Heart left ventricle (tissue), 13 donors: ENCODE results near the gene ATP5MC2.

Experiments used
- CTCF ChIP-seq, 12 donors: fragments of 200-600 bp; sonication (generic) in 4 of 12; IDR thresholded peaks; one replicate each; pipeline versions ENCODE4 v1.5.0 to v1.8.0; 2018 to 2022; ENCODE audit warnings: antibody characterized with exemption in 12 of 12, mild to moderate bottlenecking in 5 of 12
- POLR2A ChIP-seq, 2 donors: fragments of 450-650 bp; IDR thresholded peaks; one replicate each; pipeline ENCODE4 v1.6.1; 2017; ENCODE audit warnings: antibody characterized with exemption in 2 of 2, mild to moderate bottlenecking in 2 of 2, moderate library complexity in 2 of 2
- donor health status: ischemic (EF 13 %, LVEDD 7.1; RV severe dilation, severe dysfunction).
- donor health status: DM: no; HTN: yes; CAD: no.
- donor health status: DM: no; HTN: no; CAD: no.
- donor health status: ischemic (EF 25% LVEDD 6.9; RV normal size, moderate dysfunction).
- donor health status: ischemic (EF 25% LVEDD 5.7; RV mildly dilated, moderate dysfunction).
- donor health status: ischemic (EF 35%, LVEDD 5.7; RV mildly dilated, moderate dysfunction).
- donor health status: nonischemic (EF 11% LVEDD 7.7; RV severe dilation, severe dysfunction).
- donor health status: DM: yes; HTN: yes; CAD: no.
- donor health status: PGD.
- donor health status: ischemic (EF 29% LVEDD 5.4; RV normal size, mild dysfunction).
- donor health status: nonischemic (EF 23%, LVEDD 6.1; RV moderate dilation, normal function).

- TF ChIP-seq CTCF (IDR thresholded peaks at IDR 0.05) = no peak
- no peak for TF ChIP-seq POLR2A (IDR thresholded peaks at IDR 0.05)
Measured at GRCh38 chr12:53660041-53660440, 15.8 kb downstream of the ATP5MC2 start.
